Spleen (tissue), 7 donors: ENCODE results near the gene RDX.

Source experiments
- CTCF ChIP-seq, 11 experiments: fragments of 200-600 bp in 7 of 11; fragments of 450-650 bp in 4 of 11; sonication (generic) in 4 of 11; IDR thresholded peaks in 8 of 11; conservative IDR thresholded peaks in 3 of 11; 1 replicate in 7 of 11; 2 replicates in 4 of 11; pipeline versions ENCODE4 v1.4.0 to v1.8.0; 2016 to 2021; ENCODE audit warnings: antibody characterized with exemption in 11 of 11, inconsistent platforms in 4 of 11, mild to moderate bottlenecking in 1 of 11
- POLR2A ChIP-seq, 3 donors: fragments of 450-650 bp; IDR thresholded peaks; one replicate each; pipeline ENCODE4 v1.5.1; 2017; ENCODE audit warnings: antibody characterized with exemption in 3 of 3, mild to moderate bottlenecking in 1 of 3
- donor health status: DM: no; HTN: no; CAD: no; lungs with moderate emphysema.
- donor health status: DM: no; HTN: no; CAD: no.
- donor health status: DM: no; HTN: no; CAD: no.

DNA sequence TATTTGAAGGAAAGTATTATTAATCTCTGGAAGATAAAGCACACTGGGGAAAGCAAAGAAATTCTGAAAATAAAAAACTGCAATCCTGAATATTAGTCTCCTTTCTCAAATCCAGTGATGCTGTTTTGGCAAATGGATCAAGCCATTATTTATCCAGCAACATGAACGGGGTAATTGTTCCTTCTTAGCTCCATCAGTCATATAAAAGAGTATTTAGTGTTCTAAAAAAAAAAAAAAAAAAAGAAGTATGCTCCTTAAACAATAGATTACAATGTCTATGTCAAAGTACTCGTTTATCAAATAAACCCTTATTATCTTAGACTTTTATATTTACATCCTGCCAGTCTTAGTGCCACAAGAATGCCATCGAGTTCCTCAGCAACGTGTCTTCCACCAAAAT lies 1.3 kb downstream of the RDX start:
- no peak for TF ChIP-seq POLR2A (IDR thresholded peaks at IDR 0.05)
- no peak for TF ChIP-seq CTCF (IDR thresholded peaks at IDR 0.05 in 8 of 11, conservative IDR thresholded peaks at IDR 0.05 in 3 of 11)
